LNCaP clone FGC (cell line): ENCODE results near the gene DCST2.

Experiments
- DNase-seq: peaks from one replicate; pipeline ENCODE4 v3.0.0-alpha.2; 2011; ENCODE audit warnings: low read depth
- H3K4me3 ChIP-seq: 2 replicates; pipeline ENCODE4 v1.5.1; 2011; ENCODE audit warnings: mild to moderate bottlenecking, low read depth, low read length, control low read depth
- TF ChIP-seq, protein P1 (sequence below): IDR thresholded peaks from 2 replicates; pipeline ENCODE4 v1.5.1; 2012; ENCODE audit warnings: mild to moderate bottlenecking; ENCODE audit not compliant: control insufficient read depth, insufficient read depth; ENCODE audit errors: extremely low read depth

DCST2 gene

DNA sequence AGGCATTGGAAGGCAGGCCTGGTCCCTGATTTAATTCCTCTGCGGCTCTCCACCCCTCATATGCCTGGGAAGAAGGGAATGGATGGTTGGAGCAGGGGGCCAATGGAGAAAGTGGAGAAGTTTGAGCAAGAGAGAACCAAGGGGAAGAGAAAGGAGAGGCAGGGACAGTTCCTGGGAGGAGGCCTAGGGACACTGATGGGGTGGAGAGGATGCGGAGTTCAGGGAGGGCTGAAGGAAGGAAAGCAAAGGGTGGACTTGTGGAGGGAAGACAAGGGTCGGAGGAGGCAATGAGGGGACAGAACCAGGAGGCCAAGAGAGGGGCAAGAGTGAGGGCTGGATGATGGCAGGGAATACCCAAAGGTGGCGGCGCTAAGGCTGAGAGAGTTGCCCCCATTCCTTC is 23.8 kb downstream of the DCST2 start:
- no peak for DNase-seq
- no peak overlapping the region for H3K4me3 ChIP-seq
- TF ChIP-seq, protein P1, sequence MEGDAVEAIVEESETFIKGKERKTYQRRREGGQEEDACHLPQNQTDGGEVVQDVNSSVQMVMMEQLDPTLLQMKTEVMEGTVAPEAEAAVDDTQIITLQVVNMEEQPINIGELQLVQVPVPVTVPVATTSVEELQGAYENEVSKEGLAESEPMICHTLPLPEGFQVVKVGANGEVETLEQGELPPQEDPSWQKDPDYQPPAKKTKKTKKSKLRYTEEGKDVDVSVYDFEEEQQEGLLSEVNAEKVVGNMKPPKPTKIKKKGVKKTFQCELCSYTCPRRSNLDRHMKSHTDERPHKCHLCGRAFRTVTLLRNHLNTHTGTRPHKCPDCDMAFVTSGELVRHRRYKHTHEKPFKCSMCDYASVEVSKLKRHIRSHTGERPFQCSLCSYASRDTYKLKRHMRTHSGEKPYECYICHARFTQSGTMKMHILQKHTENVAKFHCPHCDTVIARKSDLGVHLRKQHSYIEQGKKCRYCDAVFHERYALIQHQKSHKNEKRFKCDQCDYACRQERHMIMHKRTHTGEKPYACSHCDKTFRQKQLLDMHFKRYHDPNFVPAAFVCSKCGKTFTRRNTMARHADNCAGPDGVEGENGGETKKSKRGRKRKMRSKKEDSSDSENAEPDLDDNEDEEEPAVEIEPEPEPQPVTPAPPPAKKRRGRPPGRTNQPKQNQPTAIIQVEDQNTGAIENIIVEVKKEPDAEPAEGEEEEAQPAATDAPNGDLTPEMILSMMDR, result no peak

DNA sequence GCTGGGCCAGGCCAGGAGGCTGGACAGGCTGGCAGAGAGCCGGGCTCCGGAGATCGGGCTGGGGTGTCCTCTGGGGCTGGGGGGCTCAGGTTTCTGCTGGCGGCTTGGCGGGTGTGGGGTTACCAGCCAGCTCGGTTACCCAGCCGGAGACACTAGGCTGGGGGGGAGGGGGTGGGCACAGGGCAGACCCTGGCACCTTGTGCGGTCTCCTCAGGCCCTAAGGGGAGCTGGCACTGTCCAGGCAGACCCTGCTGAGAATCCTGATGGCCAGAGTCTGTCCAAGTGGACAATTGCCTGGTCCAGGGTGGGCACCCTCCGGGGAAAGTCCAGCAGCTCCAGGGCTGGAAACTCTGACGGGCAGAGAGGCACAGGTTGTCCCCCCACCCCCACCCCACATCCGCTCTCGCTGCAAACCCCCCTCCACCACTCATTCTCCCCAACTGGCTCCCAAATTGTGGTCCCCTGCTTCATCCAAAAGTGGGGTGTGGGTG is 24.3 kb downstream of the DCST2 start:
- TF ChIP-seq, protein P1, result no peak
- H3K4me3 ChIP-seq, result peak overlapping the region; percentile 67
- DNase-seq, result no peak

DNA sequence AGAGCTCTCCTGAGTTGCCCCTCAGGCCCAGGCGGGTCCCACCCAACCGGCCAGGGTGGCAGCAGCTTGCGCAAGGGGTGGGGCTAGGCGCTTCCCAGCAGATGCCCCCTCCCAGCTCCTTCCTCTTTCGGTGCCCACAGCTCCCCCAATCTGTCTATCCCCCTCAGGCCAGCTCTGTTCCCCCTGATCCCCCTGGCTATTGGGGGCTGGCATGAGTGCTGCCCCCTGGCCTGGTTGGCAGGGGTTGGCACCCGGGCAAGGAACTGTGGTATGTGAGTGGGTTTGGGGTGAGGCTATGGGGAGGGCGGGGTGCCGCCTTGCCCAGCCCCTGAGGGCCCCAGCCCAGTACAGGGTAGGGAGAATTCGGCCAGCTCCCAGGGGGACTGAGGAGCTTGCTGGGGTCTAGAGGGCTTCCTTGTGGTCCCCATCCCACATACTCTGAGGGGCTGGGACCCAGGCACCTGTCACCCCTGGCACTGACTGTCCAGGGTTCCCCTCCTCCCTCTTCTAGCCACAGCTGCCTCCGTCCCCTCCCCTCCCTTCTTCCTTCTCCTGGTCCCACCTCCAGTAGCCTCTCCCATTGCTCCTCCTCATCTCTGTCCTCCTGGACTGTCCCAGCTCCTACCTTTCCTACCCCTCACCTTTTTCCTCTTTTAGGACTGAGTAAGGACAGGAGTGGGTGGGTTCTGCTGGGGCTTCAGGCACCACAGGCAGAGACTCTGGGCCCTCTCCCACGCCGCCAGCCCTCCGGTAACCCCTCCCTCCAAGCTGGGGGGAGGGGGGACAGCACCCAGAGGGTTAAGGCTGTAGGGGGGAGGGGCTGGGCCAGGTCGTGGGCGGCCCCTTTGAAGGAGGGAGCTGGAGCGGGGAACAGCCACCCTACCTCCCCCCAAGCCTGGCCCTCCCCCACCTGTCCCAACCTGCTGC is 25.3 kb downstream of the DCST2 start:
- no peak for DNase-seq
- peak overlapping the region; percentile 67 for H3K4me3 ChIP-seq
- TF ChIP-seq, protein P1, result no peak

DNA sequence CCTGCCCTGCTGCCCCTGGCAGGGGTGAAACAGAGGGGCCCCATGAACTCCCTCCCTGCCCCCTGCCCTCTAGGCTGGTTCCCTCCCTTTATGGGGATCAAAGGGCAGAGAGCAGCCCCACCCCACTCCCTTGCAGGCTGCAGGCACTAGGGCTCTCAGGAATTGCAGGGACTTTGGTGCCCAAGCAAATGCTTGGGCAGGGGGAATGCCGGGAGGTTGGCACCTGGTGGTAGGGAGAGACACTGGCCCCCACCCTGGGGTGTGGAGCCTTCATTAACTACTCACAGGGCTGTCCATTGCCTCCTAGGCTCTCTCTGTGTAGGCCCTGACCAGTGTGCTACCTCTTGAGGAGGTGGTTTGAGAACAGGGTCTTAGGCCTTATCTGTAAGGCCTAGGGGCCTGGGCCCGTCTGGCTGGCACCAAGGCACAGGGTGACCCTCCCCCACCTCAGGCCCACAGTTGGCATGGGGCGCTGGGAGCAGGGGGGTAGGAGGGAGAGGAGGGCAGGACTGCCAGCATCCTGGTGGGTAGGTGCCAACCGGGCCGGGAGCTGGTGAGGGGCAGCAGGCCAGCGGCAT is 26.2 kb downstream of the DCST2 start:
- TF ChIP-seq, protein P1, result no peak
- peak overlapping the region; percentile 67 for H3K4me3 ChIP-seq
- no peak for DNase-seq

DNA sequence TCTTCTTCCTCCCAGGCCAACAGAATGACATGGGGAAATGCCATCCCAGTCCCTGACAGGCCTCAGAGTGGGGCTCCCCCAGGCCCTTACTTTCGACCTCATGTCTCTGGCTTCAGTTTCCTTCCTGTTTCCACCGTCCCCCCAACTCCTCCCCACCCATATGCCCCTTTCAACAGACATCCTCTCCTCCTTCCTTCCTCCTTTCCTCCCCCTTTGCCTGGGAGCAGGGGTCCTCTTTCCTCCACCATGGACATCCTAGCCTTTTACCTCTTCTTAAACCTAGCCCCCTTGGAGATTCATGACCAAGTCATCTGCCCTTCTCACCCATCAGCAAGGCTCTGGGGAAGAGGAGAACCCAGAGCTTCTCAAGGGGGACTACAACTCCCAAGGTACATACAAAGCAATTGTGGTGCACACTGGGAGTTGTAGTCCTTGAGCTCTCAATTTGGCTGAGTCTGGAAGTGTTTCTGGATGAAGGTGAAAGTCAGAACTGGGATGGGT is 26.9 kb downstream of the DCST2 start:
- DNase-seq, result no peak

DNA sequence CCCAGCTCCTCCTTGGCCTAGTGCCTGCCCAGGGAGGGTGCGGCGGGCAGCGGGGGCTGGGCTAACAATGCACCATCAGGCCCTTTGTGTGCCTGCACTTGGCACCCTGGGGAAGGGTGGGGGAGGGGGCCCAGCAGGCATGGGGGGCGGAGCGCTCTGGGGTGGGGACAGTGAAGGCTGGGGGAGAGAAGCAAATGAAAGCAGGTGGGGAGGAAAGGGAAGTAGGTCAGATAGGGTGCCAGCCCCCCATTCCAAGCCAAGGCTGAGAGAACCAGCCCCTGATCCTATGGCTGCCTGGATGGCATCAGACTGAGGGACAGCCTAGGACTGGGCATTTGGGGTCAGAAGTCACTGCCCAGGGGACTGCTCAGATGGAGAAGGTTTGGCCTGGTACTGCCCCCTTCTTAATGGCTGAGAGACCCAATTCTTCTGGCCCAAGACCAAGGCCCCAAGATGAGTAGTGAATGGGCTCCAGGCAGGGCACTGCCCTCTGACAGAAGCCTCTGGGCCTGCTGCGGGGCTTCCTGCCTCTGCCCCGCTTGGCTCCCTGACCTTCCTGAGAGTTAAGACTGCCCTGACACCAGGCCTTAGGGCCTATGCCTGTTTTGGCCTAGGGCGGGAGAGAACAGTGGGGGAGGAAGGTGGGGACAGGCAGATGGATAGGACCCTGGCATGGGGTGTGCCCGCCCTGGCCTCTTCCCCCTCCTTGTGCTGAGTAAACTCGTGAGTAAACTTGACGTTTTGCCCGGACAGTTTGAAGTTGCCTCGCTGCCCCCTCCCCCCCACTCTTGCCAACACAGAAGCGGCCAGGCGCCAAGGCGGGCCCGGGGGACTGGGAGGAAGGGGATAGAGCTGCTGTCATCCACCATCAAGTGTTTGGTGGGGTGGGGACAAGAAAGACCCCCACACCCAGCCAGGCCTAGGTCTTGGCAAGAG is 28.2 kb downstream of the DCST2 start:
- peak; percentile 93 for DNase-seq
- TF ChIP-seq, protein P1, result no peak
- H3K4me3 ChIP-seq, result peak overlapping the region; percentile 67

More for the DNA sequence above, 26.9 kb downstream of the DCST2 start:
- H3K4me3 ChIP-seq, result peak overlapping the region; percentile 67
- TF ChIP-seq, protein P1, result no peak
